Ovary (tissue), 9 donors: ENCODE data around the gene PINLYP. TPM values are rescaled to one million over a fixed set of nuclear protein-coding genes. Genes with fewer than 3 reads are reported as not detected.

Source experiments
- DNase-seq, 5 donors: peaks; one replicate each; pipeline ENCODE4 v3.0.0-alpha.2; 2019 to 2020
- H3K27ac ChIP-seq, 2 donors: fragments of 200-600 bp; one replicate each; pipeline versions ENCODE4 v1.5.1 to v1.8.0; 2019 to 2022
- H3K27me3 ChIP-seq: fragments of 200-600 bp; one replicate; pipeline ENCODE4 v1.8.0; 2022
- H3K36me3 ChIP-seq: fragments of 200-600 bp; sonication (generic); one replicate; pipeline ENCODE4 v1.5.1; 2019
- H3K4me1 ChIP-seq: one replicate; pipeline ENCODE4 v1.8.1; 2013; ENCODE audit warnings: mild to moderate bottlenecking, moderate library complexity; ENCODE audit not compliant: insufficient read depth
- H3K4me3 ChIP-seq: fragments of 200-600 bp; sonication (generic); one replicate; pipeline ENCODE4 v1.5.1; 2017
- H3K9me3 ChIP-seq, 2 donors: fragments of 200-600 bp in 1 of 2; sonication (generic) in 1 of 2; one replicate each; pipeline versions ENCODE4 v1.5.1 to v1.8.1; 2013 to 2019; ENCODE audit warnings: mild to moderate bottlenecking in 1 of 2, moderate library complexity in 1 of 2
- CTCF ChIP-seq, 3 donors: fragments of 450-650 bp in 2 of 3; fragments of 200-600 bp in 1 of 3; IDR thresholded peaks; one replicate each; pipeline versions ENCODE4 v1.5.1 to v1.8.0; 2016 to 2022; ENCODE audit warnings: antibody characterized with exemption in 3 of 3, mild to moderate bottlenecking in 1 of 3
- EP300 ChIP-seq: sonication (generic); formaldehyde crosslinking; IDR thresholded peaks from one replicate; pipeline ENCODE4 v1.6.1; 2017; ENCODE audit warnings: antibody characterized with exemption
- POLR2A ChIP-seq: fragments of 450-650 bp; IDR thresholded peaks from one replicate; pipeline ENCODE4 v1.6.1; 2017; ENCODE audit warnings: antibody characterized with exemption, mild to moderate bottlenecking, moderate library complexity
- WGBS, 3 donors: extraction: QIAGEN DNeasy Blood & Tissue Kit in 1 of 3; methylation state at CpG; one replicate each; pipeline versions ENCODE4 v1.1.5 to v1.1.7; 2013 to 2017; 5-methylcytosine and 5-hydroxymethylcytosine counted together
- intact Hi-C, 4 donors: fragments of 100-400 bp; cut with DNase I; formaldehyde crosslinking; loops; one replicate each; pipeline versions ENCODE4 v1.11.0 to v1.15.1; 2022 to 2023
- polyA plus RNA-seq, 2 donors: library from polyadenylated mRNA; stranded (reverse); fragments of 200-250 nt in 1 of 2; fragments of 350-450 nt in 1 of 2; fragmentation: Illumina TruSeq in 1 of 2; extraction: RNeasy Lipid Tissue Mini Kit (QIAGEN cat#74804) in 1 of 2; gene quantifications; one replicate each; pipeline ENCODE4 v1.2.3, GENCODE V29; 2013 to 2014
- total RNA-seq, 7 donors: library from RNA; depleted of rRNA in 2 of 7; stranded (reverse); fragments of >200 nt in 2 of 7; fragmentation: NEBNext Ultra II Directional in 3 of 7; extraction: Animal tissue kit (Norgen Biotek cat#: 25700) in 3 of 7; gene quantifications; one replicate each; pipeline versions ENCODE4 v1.1.0 to v1.2.4, GENCODE V29; 2016 to 2023
- donor health status: DM: no; HTN: no; CAD: no; lungs with moderate emphysema.
- donor health status: DM: no; HTN: no; CAD: no.
- donor health status: Bipolar disorder and iron deficiency.
- donor health status: DM: yes; HTN: yes; CAD: no.
- donor health status: DM: no; HTN: no; CAD: no.
- donor health status: DM: yes; HTN: yes; CAD: no.

The PINLYP gene
- total and polyA plus RNA-seq, 9 donors, result 10.6 to 29.9 (median 18.0) TPM

- Histone ChIP-seq H3K9me3 (no peaks in the 10 kb centered on the region), H3K36me3 (no peaks in the 10 kb centered on the region), H3K4me1 (peaks cover 5% of the 10 kb centered on the region), H3K27ac (peak overlapping the region; percentile 67 to 92), H3K4me3 (peak overlapping the region; percentile 75), H3K27me3 (no peaks in the 10 kb centered on the region)
- DNase-seq, result no peak
- WGBS, 3 donors, result 0 to 3% (median 1%) methylated on average over 14 of the region's 14 CpGs
- TF ChIP-seq CTCF (IDR thresholded peaks at IDR 0.05), result no peak
- TF ChIP-seq POLR2A, result no peak
- TF ChIP-seq EP300, result no peak
- intact Hi-C loops, result no loop called here
Measured at GRCh38 chr19:43618921-43619261, 43.3 kb downstream of the PINLYP start.

GRCh38 chr19:43619262-43620060 lies 43.9 kb downstream of the PINLYP start, which contains the start of gene ZNF428:
ZNF428 (minus strand) TSS chr19:43619629; CDS start chr19:43614304, 5,325 bp downstream.
- intact Hi-C loops, result no loop called here
- H3K27me3 ChIP-seq, result no peaks in the 10 kb centered on the region
- peak; percentile 85 to 91 (median 86) for DNase-seq

GRCh38 chr19:43620061-43621001 lies 44.7 kb downstream of the PINLYP start:
- DNase-seq, result peak in 2 of 5 donors; percentile 89 to 91
- Histone ChIP-seq H3K4me1 (peaks cover 5% of the 10 kb centered on the region), H3K27ac (peak overlapping the region; percentile 67 to 92), H3K27me3 (no peaks in the 10 kb centered on the region), H3K36me3 (no peaks in the 10 kb centered on the region), H3K9me3 (no peaks in the 10 kb centered on the region), H3K4me3 (peak overlapping the region; percentile 75)
- TF ChIP-seq POLR2A (no peak), CTCF (IDR thresholded peaks at IDR 0.05) (no peak), EP300 (no peak)
- intact Hi-C loops, result no loop called here
- WGBS, 3 donors, result 29 to 36% (median 30%) methylated on average over 23 of the region's 23 CpGs

More at GRCh38 chr19:43619262-43620060, 43.9 kb downstream of the PINLYP start, which contains the start of gene ZNF428:
- no peaks in the 10 kb centered on the region for H3K9me3 ChIP-seq
- WGBS, 3 donors, result 0 to 1% (median 1%) methylated on average over 42 to 81 of the region's 81 CpGs
- peak within 1 kb of the TSS; percentile 75 for H3K4me3 ChIP-seq
- TF ChIP-seq POLR2A (peak; percentile 69), CTCF (IDR thresholded peaks at IDR 0.05) (peak in 1 of 3 donors; percentile 5), EP300 (no peak)
- H3K36me3 ChIP-seq, result no peaks in the 10 kb centered on the region
- peaks cover 5% of the 10 kb centered on the region for H3K4me1 ChIP-seq
- H3K27ac ChIP-seq, result peak within 1 kb of the TSS; percentile 67 to 92

GRCh38 chr19:43622070-43622469 lies 46.5 kb downstream of the PINLYP start:
- H3K4me3 ChIP-seq, result no peak overlapping the region
- intact Hi-C loops, result no loop called here
- peaks cover 5% of the 10 kb centered on the region for H3K4me1 ChIP-seq
- DNase-seq, result no peak
- H3K27ac ChIP-seq, result no peak overlapping the region
- no peaks in the 10 kb centered on the region for H3K36me3 ChIP-seq
- 54 to 71% (median 56%) methylated on average over 4 of the region's 4 CpGs for WGBS, 3 donors
- H3K9me3 ChIP-seq, result no peaks in the 10 kb centered on the region
- TF ChIP-seq EP300 (no peak), CTCF (IDR thresholded peaks at IDR 0.05) (no peak), POLR2A (no peak)
- H3K27me3 ChIP-seq, result no peaks in the 10 kb centered on the region
